8988T (cell line): Measurements from ENCODE around the gene TOB1.

ENCODE experiments used
- DNase-seq: peaks from one replicate; pipeline ENCODE4 v3.0.0; 2011

Gene TOB1

GRCh38 chr17:50843150-50843905, 22.8 kb downstream of the TOB1 start:
- DNase-seq, result no peak

DNA sequence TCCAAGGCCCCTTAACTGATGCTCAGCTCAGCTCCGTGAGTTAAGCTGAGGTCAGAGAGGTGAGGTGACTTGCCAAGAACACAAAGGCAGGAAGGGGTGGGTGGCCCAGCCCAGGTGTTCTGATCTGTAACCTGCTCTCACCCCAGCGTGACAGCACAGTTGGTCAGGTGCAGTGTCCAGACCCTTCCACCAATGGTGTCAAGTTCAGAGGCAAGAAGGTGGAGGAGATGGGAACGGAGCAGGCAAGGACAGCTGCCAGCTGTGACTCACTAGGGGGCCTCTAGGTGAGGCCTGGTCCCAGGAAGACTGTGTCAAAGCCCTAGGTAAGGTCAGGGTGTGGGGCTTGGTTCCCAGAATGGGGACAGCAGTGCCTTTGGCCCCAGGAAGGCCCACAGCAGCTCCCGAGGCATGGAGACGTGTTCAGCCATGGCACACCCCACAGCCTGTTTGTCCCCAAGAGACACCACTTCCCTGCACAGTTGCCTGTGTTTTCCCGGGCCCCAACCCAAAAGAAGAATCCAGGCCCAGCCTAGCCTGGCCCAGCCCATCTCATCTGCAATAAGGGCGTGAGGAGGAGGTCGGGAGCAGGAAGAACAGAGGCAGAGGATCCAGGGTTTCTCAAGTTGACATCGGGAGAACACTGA, 23.5 kb downstream of the TOB1 start:
- no peak for DNase-seq

DNA sequence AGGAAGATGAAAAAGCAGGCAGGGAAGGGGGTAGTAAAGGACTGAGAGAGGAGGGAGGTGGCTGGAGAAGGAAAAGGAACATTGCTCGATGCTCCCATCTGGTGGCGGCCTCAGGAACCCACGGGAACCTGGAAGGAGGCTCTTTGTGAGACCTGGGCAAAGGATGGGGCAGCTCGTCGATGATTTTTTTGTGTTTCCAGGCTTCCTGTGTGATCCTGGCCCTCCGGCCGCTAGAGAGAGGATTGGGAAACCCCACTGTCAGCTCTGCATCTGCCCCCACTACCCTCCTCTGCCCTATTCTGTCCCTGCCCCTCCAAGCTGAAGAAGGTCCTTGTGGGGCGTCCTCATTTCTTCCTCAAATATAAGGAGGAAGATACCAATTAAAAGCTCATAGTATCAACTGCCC, 24.2 kb downstream of the TOB1 start:
- DNase-seq, result peak; percentile 75

- DNase-seq, result no peak
Observed at GRCh38 chr17:50841277-50841948, 24.7 kb downstream of the TOB1 start.

- no peak for DNase-seq
Observed at GRCh38 chr17:50840311-50840851, 25.8 kb downstream of the TOB1 start.

DNA sequence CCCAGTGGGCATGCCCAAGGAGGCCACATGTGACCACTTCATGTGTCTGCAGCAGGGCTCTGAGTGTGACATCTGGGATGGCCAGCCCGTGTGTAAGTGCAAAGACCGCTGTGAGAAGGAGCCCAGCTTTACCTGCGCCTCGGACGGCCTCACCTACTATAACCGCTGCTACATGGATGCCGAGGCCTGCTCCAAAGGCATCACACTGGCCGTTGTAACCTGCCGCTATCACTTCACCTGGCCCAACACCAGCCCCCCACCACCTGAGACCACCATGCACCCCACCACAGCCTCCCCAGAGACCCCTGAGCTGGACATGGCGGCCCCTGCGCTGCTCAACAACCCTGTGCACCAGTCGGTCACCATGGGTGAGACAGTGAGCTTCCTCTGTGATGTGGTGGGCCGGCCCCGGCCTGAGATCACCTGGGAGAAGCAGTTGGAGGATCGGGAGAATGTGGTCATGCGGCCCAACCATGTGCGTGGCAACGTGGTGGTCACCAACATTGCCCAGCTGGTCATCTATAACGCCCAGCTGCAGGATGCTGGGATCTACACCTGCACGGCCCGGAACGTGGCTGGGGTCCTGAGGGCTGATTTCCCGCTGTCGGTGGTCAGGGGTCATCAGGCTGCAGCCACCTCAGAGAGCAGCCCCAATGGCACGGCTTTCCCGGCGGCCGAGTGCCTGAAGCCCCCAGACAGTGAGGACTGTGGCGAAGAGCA, 26.4 kb downstream of the TOB1 start:
- no peak for DNase-seq

GRCh38 chr17:50837980-50838954, 27.9 kb downstream of the TOB1 start:
- no peak for DNase-seq

DNA sequence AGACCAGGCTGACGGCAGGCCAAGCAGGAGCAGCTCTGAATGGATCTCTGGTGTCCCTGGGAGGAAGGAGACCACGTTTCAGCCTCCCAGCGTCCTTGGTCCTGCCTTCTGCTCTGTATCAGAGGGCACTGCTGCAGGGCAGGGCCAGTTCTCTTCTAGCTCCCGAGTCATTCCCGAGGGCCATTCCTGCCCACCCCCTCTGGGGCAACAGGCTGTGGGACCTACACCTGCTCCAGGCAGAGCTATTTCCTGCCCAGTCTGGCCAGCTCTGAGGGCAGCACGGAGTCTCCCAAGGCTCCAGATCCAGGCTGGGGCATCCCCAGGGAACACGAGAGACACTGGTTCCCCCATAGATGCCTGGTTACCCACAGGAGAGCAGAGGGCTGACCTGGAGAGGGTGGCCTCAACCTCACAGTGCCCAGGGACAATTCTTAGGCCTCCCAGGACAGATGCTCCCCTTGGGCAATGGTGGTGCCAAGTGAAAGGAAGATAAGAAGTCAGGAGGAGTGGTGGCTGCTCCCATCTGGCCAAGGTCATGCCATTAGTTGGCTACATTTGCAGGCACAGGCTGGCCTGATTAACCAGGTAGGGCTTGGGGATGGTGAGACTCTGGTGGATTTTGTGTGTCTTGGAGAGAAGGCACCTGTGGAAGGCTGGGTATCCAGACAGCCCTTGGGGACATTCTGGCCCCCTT, 28.7 kb downstream of the TOB1 start:
- no peak for DNase-seq

GRCh38 chr17:50836826-50837225, 29.3 kb downstream of the TOB1 start:
- DNase-seq, result no peak

DNA sequence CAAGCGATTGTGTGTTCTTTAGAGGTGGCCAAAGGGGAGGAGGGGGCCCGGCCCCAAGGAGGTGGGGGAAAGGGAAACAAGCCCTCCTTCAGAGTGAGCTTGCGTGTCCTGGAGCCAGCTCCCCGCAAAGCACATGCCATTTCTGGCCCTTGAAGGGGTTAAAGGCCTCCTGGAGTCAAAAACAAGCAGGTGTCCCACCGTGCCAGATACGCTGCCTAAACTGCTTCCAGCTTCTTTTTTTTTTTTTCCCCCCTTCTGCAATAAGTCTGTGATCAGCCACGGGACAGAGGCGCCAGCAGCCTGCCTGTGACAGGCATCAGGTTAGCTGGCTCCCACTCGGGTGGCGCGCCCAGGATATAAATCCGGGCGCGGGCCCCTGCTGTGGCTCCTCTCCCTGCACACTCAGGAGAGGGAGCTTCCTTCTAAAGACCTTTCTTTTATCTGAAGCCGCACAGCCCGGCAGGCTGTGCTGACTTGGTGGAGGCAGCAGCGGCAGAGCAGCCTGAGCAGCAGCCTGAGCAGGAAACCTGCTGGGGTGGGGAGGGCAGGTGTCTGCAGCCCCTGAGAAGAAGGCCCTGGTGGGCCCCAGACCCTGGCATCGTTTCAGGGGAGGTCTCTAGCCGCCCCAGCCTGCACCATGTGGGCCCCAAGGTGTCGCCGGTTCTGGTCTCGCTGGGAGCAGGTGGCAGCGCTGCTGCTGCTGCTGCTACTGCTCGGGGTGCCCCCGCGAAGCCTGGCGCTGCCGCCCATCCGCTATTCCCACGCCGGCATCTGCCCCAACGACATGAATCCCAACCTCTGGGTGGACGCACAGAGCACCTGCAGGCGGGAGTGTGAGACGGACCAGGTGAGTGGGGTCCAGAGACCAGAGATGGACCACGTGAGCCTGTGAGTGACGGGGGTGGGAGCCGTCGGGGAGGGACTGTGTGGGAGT, 30.6 kb downstream of the TOB1 start, which contains the start of gene WFIKKN2:
Gene WFIKKN2 (plus strand): TSS at position 286 of the 934 bp plus-strand sequence. CDS start 352 bp downstream, at position 638.
- DNase-seq, result no peak

GRCh38 chr17:50834429-50835300, 31.5 kb downstream of the TOB1 start:
- no peak for DNase-seq

- no peak for DNase-seq
Observed at GRCh38 chr17:50833510-50834428, 32.4 kb downstream of the TOB1 start.

DNA sequence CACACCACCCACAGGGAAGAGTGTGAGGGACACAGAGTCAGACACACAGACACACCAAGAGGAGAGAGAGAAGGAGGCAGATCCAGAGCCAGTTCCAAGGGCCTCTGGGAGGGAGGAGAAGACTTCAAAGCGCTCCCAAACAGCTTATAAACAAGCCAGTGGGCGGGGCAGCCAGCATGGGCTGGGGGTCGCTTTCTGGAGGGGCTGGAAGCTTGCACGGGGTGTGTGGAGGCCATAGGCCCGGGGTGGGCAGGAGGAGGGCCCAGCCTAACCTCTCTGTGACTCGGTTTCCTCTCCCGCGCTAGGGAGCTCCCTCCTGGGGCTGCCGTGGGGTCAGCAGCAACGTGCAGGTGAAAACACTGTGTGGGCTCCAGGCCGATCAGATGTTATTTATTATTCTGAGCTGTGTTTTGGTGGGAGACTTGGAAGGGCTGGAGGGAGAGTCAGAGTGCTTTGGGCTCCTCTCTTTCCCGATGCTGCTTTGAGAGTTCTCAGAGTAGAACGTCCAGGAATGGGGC, 33.2 kb downstream of the TOB1 start:
- DNase-seq, result no peak

- DNase-seq, result no peak
Observed at GRCh38 chr17:50832267-50832863, 33.8 kb downstream of the TOB1 start.

DNA sequence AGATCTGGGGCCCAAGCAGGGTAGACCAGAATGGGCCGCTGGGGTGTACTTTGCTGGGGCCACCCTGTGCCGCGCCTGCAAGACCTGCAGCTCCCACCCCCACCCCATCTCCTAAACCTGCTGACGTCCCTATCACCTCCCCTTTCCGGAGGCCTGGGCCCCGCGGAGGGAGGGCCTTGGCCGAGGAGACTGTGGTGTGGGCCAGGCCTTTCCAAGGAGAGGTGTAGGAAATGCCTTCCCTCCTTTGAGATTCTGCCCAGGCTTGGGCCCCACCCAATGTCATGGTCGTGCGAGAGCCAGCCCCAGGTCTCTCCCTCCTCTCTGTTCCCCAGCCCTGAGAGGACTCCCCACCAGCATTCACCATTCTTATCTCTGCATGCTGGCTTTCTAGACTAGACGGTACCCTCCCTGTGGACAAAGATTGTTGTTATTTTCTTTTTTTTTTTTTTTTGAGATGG, 34.7 kb downstream of the TOB1 start:
- DNase-seq, result no peak

DNA sequence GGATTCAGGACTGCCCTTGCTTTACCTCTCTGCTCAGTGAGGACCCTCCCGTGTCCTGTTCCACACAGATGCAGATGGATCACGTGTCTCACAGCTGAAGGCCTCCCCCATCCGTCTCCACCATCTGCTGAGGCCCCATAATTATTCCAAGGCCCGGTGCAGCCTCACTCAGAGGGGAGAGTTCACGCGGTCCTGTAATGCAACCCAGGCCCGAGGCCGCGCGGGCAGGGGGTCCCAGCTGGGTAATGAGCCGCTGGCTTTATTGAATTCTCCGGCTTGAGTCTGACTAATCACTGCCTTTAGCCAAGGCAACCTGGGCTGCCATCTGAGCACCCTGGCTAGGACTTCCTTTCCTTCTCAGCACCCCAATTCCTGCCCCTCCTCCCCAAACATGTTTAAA, 35.2 kb downstream of the TOB1 start:
- no peak for DNase-seq

- DNase-seq, result no peak
Observed at GRCh38 chr17:50830352-50830751, 35.8 kb downstream of the TOB1 start.
